K562 (cell line): Measurements from ENCODE around the gene ANK3. TPM values are rescaled to one million over a fixed set of nuclear protein-coding genes. Genes with fewer than 3 reads are reported as not detected.

ENCODE experiments used
- MXD1 ChIP-seq: fragments of 250-450 bp; sonication (Bioruptor Pico); IDR thresholded peaks from 2 replicates; pipeline ENCODE4 v1.8.0; 2021; ENCODE audit warnings: borderline replicate concordance, mild to moderate bottlenecking, moderate library complexity; ENCODE audit not compliant: poor library complexity, severe bottlenecking
- TBP ChIP-seq: optimal IDR thresholded peaks from 2 replicates; pipeline ENCODE3; 2011; ENCODE audit warnings: low read depth, low read length, improper control_type of control experiment
- ZBTB40 ChIP-seq, 2 experiments: fragments of 450-650 bp in 1 of 2; sonication (generic) in 1 of 2; formaldehyde crosslinking in 1 of 2; IDR thresholded peaks; 2 replicates each; pipeline versions ENCODE4 v1.7.1 to v1.9.0; 2016 to 2022; ENCODE audit warnings: inconsistent platforms in 1 of 2, mild to moderate bottlenecking in 1 of 2, missing genetic modification reagents in 1 of 2
- ZC3H11A ChIP-seq: IDR thresholded peaks from 2 replicates; pipeline ENCODE4 v1.6.1; 2012; ENCODE audit warnings: low read depth, low read length, improper control_type of control experiment
- ZNF280B ChIP-seq: fragments of 250-450 bp; sonication (Bioruptor Pico); IDR thresholded peaks from 2 replicates; pipeline ENCODE4 v1.5.1; 2021; ENCODE audit warnings: mild to moderate bottlenecking
- polyA plus RNA-seq, 8 experiments: library from polyadenylated mRNA; depleted of rRNA in 4 of 8; stranded (reverse) in 5 of 8; unstranded in 3 of 8; fragments of >200 nt; fragmentation: Nextera tagmentation in 2 of 8; fragmentation: Illumina TruSeq in 1 of 8; extraction: Ambion mirVana in 2 of 8; extraction: Trizol in 1 of 8; gene quantifications; 2 replicates each; pipeline versions ENCODE4 v1.2.1 to v1.2.3, GENCODE V29; 2011 to 2014; ENCODE audit warnings: inconsistent platforms in 1 of 8, missing spikeins in 1 of 8
- total RNA-seq, 7 experiments: library from RNA; depleted of rRNA in 6 of 7; stranded (reverse); fragments of >200 nt in 6 of 7; fragmentation: Illumina TruSeq in 2 of 7; extraction: Trizol in 2 of 7; gene quantifications; 2 replicates each; pipeline versions ENCODE4 v1.2.1 to v1.2.3, GENCODE V29; 2011 to 2021; ENCODE audit warnings: low replicate concordance in 1 of 7
- TF ChIP-seq, protein P1 (sequence below), 2 experiments: IDR thresholded peaks; 2 replicates each; pipeline ENCODE4 v1.6.1; 2011; ENCODE audit warnings: borderline replicate concordance in 1 of 2, control low read depth in 1 of 2, low read depth in 1 of 2, low read length in 1 of 2, mild to moderate bottlenecking in 1 of 2, mixed read lengths in 1 of 2, moderate library complexity in 1 of 2; ENCODE audit not compliant: insufficient read depth in 1 of 2, insufficient read length in 1 of 2, poor library complexity in 1 of 2, severe bottlenecking in 1 of 2; ENCODE audit errors: extremely low read depth in 1 of 2
- TF ChIP-seq, protein P2 (sequence below): sonication (generic); formaldehyde crosslinking; IDR thresholded peaks from 2 replicates; pipeline ENCODE4 v1.8.1; 2023; ENCODE audit warnings: missing genetic modification reagents, mild to moderate bottlenecking, borderline replicate concordance

Gene ANK3
- total and polyA plus RNA-seq, 9 of the 15 experiments (the other 6 are each of a cell fraction or from before 2014, with no cell fraction given) = 10.0 to 32.3 (median 17.9) TPM

GRCh38 chr10:60073397-60073780 lies 316.3 kb downstream of the ANK3 start (continued):
- TF ChIP-seq MXD1 (CRISPR knock-in tag) = no peak
- no peak for TF ChIP-seq ZC3H11A
- no peak for TF ChIP-seq ZNF280B (CRISPR knock-in tag)
- TF ChIP-seq ZBTB40 (IDR thresholded peaks at IDR 0.05) = no peak
- TF ChIP-seq ZBTB40 (CRISPR knock-in tag; IDR thresholded peaks at IDR 0.05) = no peak
- TF ChIP-seq TBP = no peak
- TF ChIP-seq, protein P1, sequence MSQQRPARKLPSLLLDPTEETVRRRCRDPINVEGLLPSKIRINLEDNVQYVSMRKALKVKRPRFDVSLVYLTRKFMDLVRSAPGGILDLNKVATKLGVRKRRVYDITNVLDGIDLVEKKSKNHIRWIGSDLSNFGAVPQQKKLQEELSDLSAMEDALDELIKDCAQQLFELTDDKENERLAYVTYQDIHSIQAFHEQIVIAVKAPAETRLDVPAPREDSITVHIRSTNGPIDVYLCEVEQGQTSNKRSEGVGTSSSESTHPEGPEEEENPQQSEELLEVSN (IDR thresholded peaks at IDR 0.05; ENCODE audit: borderline replicate concordance in 1 of 2, extremely low read depth in 1 of 2, insufficient read depth in 1 of 2, insufficient read length in 1 of 2, low read depth in 1 of 2, low read length in 1 of 2, poor library complexity in 1 of 2, severe bottlenecking in 1 of 2) = no peak
- TF ChIP-seq, protein P2, sequence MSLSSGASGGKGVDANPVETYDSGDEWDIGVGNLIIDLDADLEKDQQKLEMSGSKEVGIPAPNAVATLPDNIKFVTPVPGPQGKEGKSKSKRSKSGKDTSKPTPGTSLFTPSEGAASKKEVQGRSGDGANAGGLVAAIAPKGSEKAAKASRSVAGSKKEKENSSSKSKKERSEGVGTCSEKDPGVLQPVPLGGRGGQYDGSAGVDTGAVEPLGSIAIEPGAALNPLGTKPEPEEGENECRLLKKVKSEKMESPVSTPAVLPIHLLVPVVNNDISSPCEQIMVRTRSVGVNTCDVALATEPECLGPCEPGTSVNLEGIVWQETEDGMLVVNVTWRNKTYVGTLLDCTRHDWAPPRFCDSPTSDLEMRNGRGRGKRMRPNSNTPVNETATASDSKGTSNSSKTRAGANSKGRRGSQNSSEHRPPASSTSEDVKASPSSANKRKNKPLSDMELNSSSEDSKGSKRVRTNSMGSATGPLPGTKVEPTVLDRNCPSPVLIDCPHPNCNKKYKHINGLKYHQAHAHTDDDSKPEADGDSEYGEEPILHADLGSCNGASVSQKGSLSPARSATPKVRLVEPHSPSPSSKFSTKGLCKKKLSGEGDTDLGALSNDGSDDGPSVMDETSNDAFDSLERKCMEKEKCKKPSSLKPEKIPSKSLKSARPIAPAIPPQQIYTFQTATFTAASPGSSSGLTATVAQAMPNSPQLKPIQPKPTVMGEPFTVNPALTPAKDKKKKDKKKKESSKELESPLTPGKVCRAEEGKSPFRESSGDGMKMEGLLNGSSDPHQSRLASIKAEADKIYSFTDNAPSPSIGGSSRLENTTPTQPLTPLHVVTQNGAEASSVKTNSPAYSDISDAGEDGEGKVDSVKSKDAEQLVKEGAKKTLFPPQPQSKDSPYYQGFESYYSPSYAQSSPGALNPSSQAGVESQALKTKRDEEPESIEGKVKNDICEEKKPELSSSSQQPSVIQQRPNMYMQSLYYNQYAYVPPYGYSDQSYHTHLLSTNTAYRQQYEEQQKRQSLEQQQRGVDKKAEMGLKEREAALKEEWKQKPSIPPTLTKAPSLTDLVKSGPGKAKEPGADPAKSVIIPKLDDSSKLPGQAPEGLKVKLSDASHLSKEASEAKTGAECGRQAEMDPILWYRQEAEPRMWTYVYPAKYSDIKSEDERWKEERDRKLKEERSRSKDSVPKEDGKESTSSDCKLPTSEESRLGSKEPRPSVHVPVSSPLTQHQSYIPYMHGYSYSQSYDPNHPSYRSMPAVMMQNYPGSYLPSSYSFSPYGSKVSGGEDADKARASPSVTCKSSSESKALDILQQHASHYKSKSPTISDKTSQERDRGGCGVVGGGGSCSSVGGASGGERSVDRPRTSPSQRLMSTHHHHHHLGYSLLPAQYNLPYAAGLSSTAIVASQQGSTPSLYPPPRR (CRISPR knock-in tag) = no peak
